ENCODE data around the gene CNIH1. TPM values are rescaled to one million over a fixed set of nuclear protein-coding genes. Genes with fewer than 3 reads are reported as not detected.

The CNIH1 gene
- total RNA-seq, 1 donor from 2014 or later = 205 TPM

GRCh38 chr14:54396183-54396492 lies 45.0 kb downstream of the CNIH1 start:
- H3K36me3 ChIP-seq = peaks cover 4% of the 10 kb centered on the region
- peak overlapping the region; percentile 63 for H2AFZ ChIP-seq (replicated peaks)
- H3K4me3 Mint-ChIP-seq = peak overlapping the region; percentile 87
- peaks cover 10% of the 10 kb centered on the region for H3K79me2 ChIP-seq (ENCODE audit: low read depth)
- H3K27ac ChIP-seq = no peak overlapping the region
- H3K27me3 ChIP-seq = peaks cover 14% of the 10 kb centered on the region
- peak overlapping the region; percentile 59 for H3K4me2 ChIP-seq
- H3K9me3 ChIP-seq (ENCODE audit: low read depth) = no peaks in the 10 kb centered on the region
- H3K4me3 ChIP-seq = peak overlapping the region; percentile 73
- H3K4me1 ChIP-seq = peaks cover 10% of the 10 kb centered on the region
- H3K9ac ChIP-seq = no peak overlapping the region
- no peaks in the 10 kb centered on the region for H4K20me1 ChIP-seq (ENCODE audit: low read depth)
- TF ChIP-seq EZH2 (IDR thresholded peaks at IDR 0.05) (no peak), CTCF (IDR thresholded peaks at IDR 0.05) (no peak), EZH2phosphoT487 (IDR thresholded peaks at IDR 0.05) (no peak)
- peaks cover 14% of the 10 kb centered on the region for H3K36me3 Mint-ChIP-seq
- no peaks in the 10 kb centered on the region for H3F3A ChIP-seq (ENCODE audit: low read depth)
- H3K4me1 Mint-ChIP-seq = peaks cover 21% of the 10 kb centered on the region
- no peak overlapping the region for H3K27ac Mint-ChIP-seq
- peaks cover 2% of the 10 kb centered on the region for H3K27me3 Mint-ChIP-seq (ENCODE audit: insufficient read depth, low read depth)
- DNase-seq (ENCODE audit: low spot score) = no peak
- peaks cover 15% of the 10 kb centered on the region for H3K9me3 Mint-ChIP-seq

DNA sequence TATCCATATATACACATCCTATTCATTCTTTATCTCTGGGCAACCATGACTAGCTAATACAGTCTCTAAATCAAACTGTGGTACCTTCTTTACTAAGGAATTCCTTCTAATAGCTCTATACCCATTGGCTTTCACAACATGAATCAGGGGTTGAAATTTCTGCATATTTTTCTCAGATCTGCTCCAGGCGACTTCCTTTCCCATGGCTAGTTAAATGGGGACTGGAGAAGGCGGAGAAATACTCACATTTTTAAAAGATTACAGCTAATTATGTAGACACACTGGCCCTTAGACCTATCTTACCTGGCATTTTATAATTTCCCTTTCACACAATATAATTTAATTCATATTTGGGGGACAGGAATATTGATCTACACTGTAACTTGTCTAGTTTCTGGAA lies 45.5 kb downstream of the CNIH1 start:
- Mint-ChIP-seq H3K27me3 (ENCODE audit: insufficient read depth, low read depth) (peaks cover 2% of the 10 kb centered on the region), H3K4me1 (peaks cover 21% of the 10 kb centered on the region), H3K9me3 (peaks cover 15% of the 10 kb centered on the region), H3K27ac (no peak overlapping the region), H3K4me3 (peak overlapping the region; percentile 9), H3K36me3 (peaks cover 13% of the 10 kb centered on the region)
- Histone ChIP-seq H3F3A (ENCODE audit: low read depth) (no peaks in the 10 kb centered on the region), H3K9ac (no peak overlapping the region), H2AFZ (replicated peaks) (no peak overlapping the region), H3K27me3 (peaks cover 14% of the 10 kb centered on the region), H3K79me2 (ENCODE audit: low read depth) (peaks cover 10% of the 10 kb centered on the region), H4K20me1 (ENCODE audit: low read depth) (no peaks in the 10 kb centered on the region), H3K27ac (no peak overlapping the region), H3K36me3 (peaks cover 4% of the 10 kb centered on the region), H3K4me1 (peaks cover 10% of the 10 kb centered on the region), H3K4me3 (no peak overlapping the region), H3K4me2 (no peak overlapping the region), H3K9me3 (ENCODE audit: low read depth) (no peaks in the 10 kb centered on the region)
- no peak for DNase-seq (ENCODE audit: low spot score)
- TF ChIP-seq CTCF (IDR thresholded peaks at IDR 0.05) (no peak), EZH2 (IDR thresholded peaks at IDR 0.05) (no peak), EZH2phosphoT487 (IDR thresholded peaks at IDR 0.05) (no peak)

- no peaks in the 10 kb centered on the region for H3K9me3 ChIP-seq (ENCODE audit: low read depth)
- no peaks in the 10 kb centered on the region for H3F3A ChIP-seq (ENCODE audit: low read depth)
- H4K20me1 ChIP-seq (ENCODE audit: low read depth) = no peaks in the 10 kb centered on the region
- H3K4me1 ChIP-seq = peaks cover 10% of the 10 kb centered on the region
- no peak overlapping the region for H3K9ac ChIP-seq
- H3K27ac ChIP-seq = no peak overlapping the region
- no peak for TF ChIP-seq EZH2phosphoT487 (IDR thresholded peaks at IDR 0.05)
- TF ChIP-seq EZH2 (IDR thresholded peaks at IDR 0.05) = no peak
- TF ChIP-seq CTCF (IDR thresholded peaks at IDR 0.05) = no peak
- H3K4me3 Mint-ChIP-seq = no peak overlapping the region
- no peak overlapping the region for H3K27ac Mint-ChIP-seq
- no peak for DNase-seq (ENCODE audit: low spot score)
- H3K36me3 Mint-ChIP-seq = peaks cover 9% of the 10 kb centered on the region
- H3K4me3 ChIP-seq = no peak overlapping the region
- H3K79me2 ChIP-seq (ENCODE audit: low read depth) = peaks cover 10% of the 10 kb centered on the region
- no peak overlapping the region for H2AFZ ChIP-seq (replicated peaks)
- H3K9me3 Mint-ChIP-seq = peaks cover 15% of the 10 kb centered on the region
- peaks cover 14% of the 10 kb centered on the region for H3K27me3 ChIP-seq
- peaks cover 2% of the 10 kb centered on the region for H3K27me3 Mint-ChIP-seq (ENCODE audit: insufficient read depth, low read depth)
- H3K36me3 ChIP-seq = no peaks in the 10 kb centered on the region
- H3K4me2 ChIP-seq = no peak overlapping the region
- H3K4me1 Mint-ChIP-seq = peaks cover 21% of the 10 kb centered on the region
These were observed 45.9 kb downstream of the CNIH1 start for GRCh38 chr14:54395284-54395683.
